ENCODE results near the gene EFR3B. TPM values are rescaled to one million over a fixed set of nuclear protein-coding genes. Genes with fewer than 3 reads are reported as not detected.
A peak's percentile ranks its signal among the peaks of the same experiment; 100 is the strongest.
"Not testable (repeated sequence)": the region's sequence is repeated elsewhere in the genome, so short reads cannot be mapped to it uniquely, and the experiment has no call there.

Gene EFR3B
- total RNA-seq, 1 experiment from 2014 or later, result 7.0 TPM

GRCh38 chr2:25149646-25150045 lies 107.8 kb downstream of the EFR3B start:
- Histone ChIP-seq H3K18ac (ENCODE audit: insufficient read length, low read depth, low read length) (no peak overlapping the region), H2AK5ac (ENCODE audit: insufficient read length, low read length) (no peak overlapping the region), H2AFZ (ENCODE audit: low read length) (no peak overlapping the region), H3K4me2 (ENCODE audit: insufficient read depth, insufficient read length, low read length) (no peak overlapping the region), H3K9me3 (ENCODE audit: control insufficient read depth, low read depth, low read length) (no peaks in the 10 kb centered on the region), H3K23ac (ENCODE audit: insufficient read length, low read depth, low read length) (no peak overlapping the region), H2BK12ac (ENCODE audit: insufficient read length, low read depth, low read length) (no peak overlapping the region), H3K14ac (ENCODE audit: insufficient read depth, low read length) (no peak overlapping the region), H3K4me1 (ENCODE audit: insufficient read depth, low read length) (no peaks in the 10 kb centered on the region), H2BK15ac (ENCODE audit: low read depth, low read length) (no peak overlapping the region), H3K56ac (ENCODE audit: insufficient read length, low read depth, low read length) (no peak overlapping the region), H3K79me1 (ENCODE audit: insufficient read depth, low read depth, low read length, poor library complexity, severe bottlenecking) (no peaks in the 10 kb centered on the region), H4K8ac (replicated peaks; ENCODE audit: insufficient read length, low read depth, low read length) (no peak overlapping the region), H2BK5ac (ENCODE audit: insufficient read length, low read length) (no peak overlapping the region), H3K79me2 (ENCODE audit: insufficient read depth, low read length) (no peaks in the 10 kb centered on the region), H2BK120ac (ENCODE audit: low read depth, low read length, poor library complexity, severe bottlenecking) (no peak overlapping the region), H4K20me1 (ENCODE audit: control insufficient read depth, insufficient read depth, insufficient read length) (no peaks in the 10 kb centered on the region), H3T11ph (ENCODE audit: low read length) (no peak overlapping the region), H3K23me2 (ENCODE audit: insufficient read length, low read depth, low read length, poor library complexity, severe bottlenecking) (no peaks in the 10 kb centered on the region), H4K91ac (ENCODE audit: insufficient read length, low read depth, low read length) (no peak overlapping the region), H3K9ac (ENCODE audit: extremely low read depth, insufficient read length, low read length) (no peak overlapping the region), H3K27me3 (ENCODE audit: insufficient read depth, low read length) (no peaks in the 10 kb centered on the region), H3K4ac (ENCODE audit: low read depth, low read length) (no peak overlapping the region), H2BK20ac (ENCODE audit: low read depth, low read length, poor library complexity, severe bottlenecking) (no peak overlapping the region), H3K27ac (ENCODE audit: insufficient read length, low read depth, low read length) (no peak overlapping the region), H4K5ac (ENCODE audit: insufficient read length, low read depth, low read length) (no peak overlapping the region)
- peaks cover 3 to 16% (median 8%) of the 10 kb centered on the region in 3 experiments; a peak in 3 of 7 replicates for H3K36me3 Mint-ChIP-seq (ENCODE audit: insufficient read depth in 1 of 3, low read depth in 3 of 3)
- DNase-seq, result no peak
- H3K27me3 Mint-ChIP-seq (ENCODE audit: low read depth), result peaks cover 2% of the 10 kb centered on the region; the same call in 1 of the 2 replicates
- H3K4me1 Mint-ChIP-seq, result peaks cover 0 to 5% of the 10 kb centered on the region in 2 experiments; a peak in 3 of 4 replicates
- no peaks in the 10 kb centered on the region for H3K9me3 Mint-ChIP-seq
- TF ChIP-seq CTCF (conservative IDR thresholded peaks at IDR 0.05), result no peak
- H3K4me3 Mint-ChIP-seq, result no peak overlapping the region
- H3K27ac Mint-ChIP-seq, result peak overlapping the region in 1 of 3 experiments; percentile 44; a peak in 1 of 7 replicates
- no CpG with 5 or more reads among the region's 6 CpGs for WGBS (ENCODE audit: extremely low coverage, insufficient read length, low lambda C conversion rate)

GRCh38 chr2:25150993-25151392 lies 109.1 kb downstream of the EFR3B start:
- not testable (repeated sequence) for H2AK5ac ChIP-seq (ENCODE audit: insufficient read length, low read length); H3K27me3 ChIP-seq (ENCODE audit: insufficient read depth, low read length); H3K27me3 Mint-ChIP-seq (ENCODE audit: low read depth); H4K91ac ChIP-seq (ENCODE audit: insufficient read length, low read depth, low read length); H4K20me1 ChIP-seq (ENCODE audit: control insufficient read depth, insufficient read depth, insufficient read length); H2AFZ ChIP-seq (ENCODE audit: low read length); H3K23ac ChIP-seq (ENCODE audit: insufficient read length, low read depth, low read length); H3K9me3 ChIP-seq (ENCODE audit: control insufficient read depth, low read depth, low read length); H3K36me3 Mint-ChIP-seq (ENCODE audit: insufficient read depth in 1 of 3, low read depth in 3 of 3); H4K5ac ChIP-seq (ENCODE audit: insufficient read length, low read depth, low read length); H3K9ac ChIP-seq (ENCODE audit: extremely low read depth, insufficient read length, low read length); H3K4me1 Mint-ChIP-seq; H3K9me3 Mint-ChIP-seq; H2BK5ac ChIP-seq (ENCODE audit: insufficient read length, low read length); H3K23me2 ChIP-seq (ENCODE audit: insufficient read length, low read depth, low read length, poor library complexity, severe bottlenecking); H2BK12ac ChIP-seq (ENCODE audit: insufficient read length, low read depth, low read length); H2BK20ac ChIP-seq (ENCODE audit: low read depth, low read length, poor library complexity, severe bottlenecking); H2BK15ac ChIP-seq (ENCODE audit: low read depth, low read length); H3K27ac ChIP-seq (ENCODE audit: insufficient read length, low read depth, low read length); H4K8ac ChIP-seq (replicated peaks; ENCODE audit: insufficient read length, low read depth, low read length); H3K4ac ChIP-seq (ENCODE audit: low read depth, low read length); H3K4me3 Mint-ChIP-seq; H3K56ac ChIP-seq (ENCODE audit: insufficient read length, low read depth, low read length); H2BK120ac ChIP-seq (ENCODE audit: low read depth, low read length, poor library complexity, severe bottlenecking); H3K79me1 ChIP-seq (ENCODE audit: insufficient read depth, low read depth, low read length, poor library complexity, severe bottlenecking); DNase-seq; H3K14ac ChIP-seq (ENCODE audit: insufficient read depth, low read length); H3K79me2 ChIP-seq (ENCODE audit: insufficient read depth, low read length); H3K18ac ChIP-seq (ENCODE audit: insufficient read length, low read depth, low read length); H3K4me1 ChIP-seq (ENCODE audit: insufficient read depth, low read length); H3K4me2 ChIP-seq (ENCODE audit: insufficient read depth, insufficient read length, low read length); H3T11ph ChIP-seq (ENCODE audit: low read length)
- H3K27ac Mint-ChIP-seq, result peak overlapping the region in 1 of 3 experiments; percentile 11; a peak in 1 of 7 replicates
- no CpG with 5 or more reads among the region's 5 CpGs for WGBS (ENCODE audit: extremely low coverage, insufficient read length, low lambda C conversion rate)
